PC-9 (cell line): Measurements from ENCODE around the gene RNASE11.

Experiments
- CTCF ChIP-seq: fragments of 200-600 bp; sonication (generic); conservative IDR thresholded peaks from 2 replicates; pipeline ENCODE4 v1.6.1; 2017; ENCODE audit warnings: mixed run types, antibody characterized with exemption, mild to moderate bottlenecking, moderate library complexity
- EZH2 ChIP-seq: fragments of 200-600 bp; sonication (generic); IDR thresholded peaks from 2 replicates; pipeline ENCODE4 v1.8.0; 2017; ENCODE audit warnings: antibody characterized with exemption, low read depth

- no peak for TF ChIP-seq CTCF
- TF ChIP-seq EZH2: no peak
Observed at GRCh38 chr14:20563971-20564370, 23.8 kb downstream of the RNASE11 start.
